B cell (primary cell): Measurements from ENCODE around the gene RIPOR2. TPM values are rescaled to one million over a fixed set of nuclear protein-coding genes. Genes with fewer than 3 reads are reported as not detected.

Experiments
- ATAC-seq: fragments of 200-7000 bp; cut with Tn5 transposase; one replicate; pipeline ENCODE4 v1.10.0; 2021; ENCODE audit warnings: low read depth, mild to moderate bottlenecking, moderate number of reproducible peaks, moderate library complexity
- CTCF ChIA-PET: fragments of 350-600 bp; sonication (Branson Sonifier 250); formaldehyde crosslinking; loops from one replicate; lab custom pipeline; 2021; ENCODE audit warnings: antibody characterized with exemption, inconsistent platforms; lab: Charles Lee
- POLR2A ChIA-PET: fragments of 350-600 bp; sonication (Branson Sonifier 250); formaldehyde crosslinking; loops from one replicate; lab custom pipeline; 2021; ENCODE audit warnings: antibody characterized with exemption; lab: Charles Lee
- DNase-seq: peaks from one replicate; pipeline ENCODE4 v3.0.0; 2013
- H2AFZ ChIP-seq: 2 replicates; pipeline ENCODE4 v1.6.1; 2012; ENCODE audit warnings: mild to moderate bottlenecking, low read depth, low read length; ENCODE audit not compliant: insufficient read depth, poor library complexity, severe bottlenecking
- H3K27ac ChIP-seq, 2 donors: 1 replicate in 1 of 2; 2 replicates in 1 of 2; pipeline ENCODE4 v1.5.1; 2012 to 2013; ENCODE audit warnings: low read length in 2 of 2, mild to moderate bottlenecking in 2 of 2, moderate library complexity in 1 of 2
- H3K27me3 ChIP-seq, 4 experiments: fragments of 200-600 bp in 1 of 4; sonication (generic) in 1 of 4; replicated peaks in 1 of 4; 1 replicate in 2 of 4; 2 replicates in 2 of 4; pipeline versions ENCODE4 v1.6.1 to v1.7.0; 2013 to 2016; ENCODE audit warnings: low read length in 3 of 4, mild to moderate bottlenecking in 2 of 4, mixed read lengths in 1 of 4, moderate library complexity in 1 of 4; ENCODE audit not compliant: insufficient read depth in 4 of 4, control insufficient read depth in 3 of 4; ENCODE audit errors: control extremely low read depth in 1 of 4
- H3K36me3 ChIP-seq, 2 experiments: replicated peaks in 1 of 2; 1 replicate in 1 of 2; 2 replicates in 1 of 2; pipeline versions ENCODE4 v1.6.1 to v1.7.1; 2013; ENCODE audit warnings: low read length in 1 of 2; ENCODE audit not compliant: insufficient read depth in 2 of 2, control insufficient read depth in 1 of 2; ENCODE audit errors: control extremely low read depth in 1 of 2, extremely low read depth in 1 of 2
- H3K4me1 ChIP-seq, 2 donors: fragments of 200-600 bp in 1 of 2; sonication (generic) in 1 of 2; 1 replicate in 1 of 2; 2 replicates in 1 of 2; pipeline versions ENCODE4 v1.5.1 to v1.6.1; 2013 to 2017; ENCODE audit warnings: low read length in 2 of 2; ENCODE audit not compliant: control insufficient read depth in 2 of 2, insufficient read depth in 2 of 2
- H3K4me2 ChIP-seq: replicated peaks from 2 replicates; pipeline ENCODE3; 2012; ENCODE audit warnings: mild to moderate bottlenecking, low read depth, low read length; ENCODE audit not compliant: poor library complexity, severe bottlenecking
- H3K4me3 ChIP-seq, 5 experiments: fragments of 200-600 bp in 1 of 5; sonication (generic) in 1 of 5; 1 replicate in 3 of 5; 2 replicates in 2 of 5; pipeline versions ENCODE4 v1.5.1 to v1.7.0; 2011 to 2016; ENCODE audit warnings: low read length in 4 of 5, mild to moderate bottlenecking in 4 of 5, low read depth in 2 of 5, control low read depth in 1 of 5, moderate library complexity in 1 of 5; ENCODE audit not compliant: insufficient read depth in 1 of 5; ENCODE audit errors: control extremely low read depth in 1 of 5, extremely low read depth in 1 of 5
- H3K79me2 ChIP-seq: fragments of 200-600 bp; sonication (generic); one replicate; pipeline ENCODE4 v1.6.0; 2016; ENCODE audit warnings: low read length; ENCODE audit not compliant: control insufficient read depth, insufficient read depth
- H3K9ac ChIP-seq: fragments of 200-600 bp; sonication (generic); 2 replicates; pipeline ENCODE4 v1.6.1; 2017; ENCODE audit warnings: mild to moderate bottlenecking, low read length, moderate library complexity
- H3K9me3 ChIP-seq, 3 donors: one replicate each; pipeline versions ENCODE4 v1.6.1 to v1.7.1; 2013; ENCODE audit warnings: low read length in 2 of 3; ENCODE audit not compliant: control insufficient read depth in 2 of 3, insufficient read depth in 1 of 3; ENCODE audit errors: control extremely low read depth in 1 of 3
- H4K20me1 ChIP-seq: 2 replicates; pipeline ENCODE4 v1.6.0; 2012; ENCODE audit warnings: mild to moderate bottlenecking, low read length; ENCODE audit not compliant: insufficient read depth, control insufficient read depth, poor library complexity, severe bottlenecking
- H3K27ac Mint-ChIP-seq: one replicate; pipeline ENCODE4 v1.8.0; 2021; ENCODE audit warnings: mixed read lengths
- H3K27me3 Mint-ChIP-seq: one replicate; pipeline ENCODE4 v1.8.0; 2021; ENCODE audit warnings: mixed read lengths
- H3K4me1 Mint-ChIP-seq: one replicate; pipeline ENCODE4 v1.8.0; 2021; ENCODE audit warnings: mixed read lengths
- H3K4me3 Mint-ChIP-seq: one replicate; pipeline ENCODE4 v1.8.0; 2021; ENCODE audit warnings: mixed read lengths
- H3K9me3 Mint-ChIP-seq: one replicate; pipeline ENCODE4 v1.8.0; 2022; ENCODE audit warnings: mixed read lengths; ENCODE audit not compliant: insufficient read depth
- EZH2 ChIP-seq: IDR thresholded peaks from 2 replicates; pipeline ENCODE4 v1.6.1; 2012; ENCODE audit warnings: borderline replicate concordance, low read depth, mild to moderate bottlenecking, moderate library complexity, low read length; ENCODE audit not compliant: insufficient read depth, poor library complexity, severe bottlenecking
- WGBS: methylation state at CpG from one replicate; pipeline ENCODE4 v1.1.5; 2013; ENCODE audit warnings: missing lambda C conversion rate; ENCODE audit not compliant: insufficient coverage; 5-methylcytosine and 5-hydroxymethylcytosine counted together
- intact Hi-C: fragments of 100-400 bp; cut with micrococcal nuclease; formaldehyde crosslinking; loops from one replicate; pipeline ENCODE4 v1.10.0; 2022
- polyA plus RNA-seq: library from polyadenylated mRNA; depleted of rRNA; stranded (reverse); fragments of >200 nt; gene quantifications from 2 replicates; pipeline ENCODE4 v1.2.3, GENCODE V29; 2012
- total RNA-seq, 2 donors: library from RNA; stranded (reverse); fragments of 120-200 nt in 1 of 2; gene quantifications; 1 replicate in 1 of 2; 2 replicates in 1 of 2; pipeline versions ENCODE4 v1.2.3 to v1.2.4, GENCODE V29; 2013 to 2022
- TF ChIP-seq, protein P1 (sequence below): fragments of 200-600 bp; IDR thresholded peaks from one replicate; pipeline ENCODE4 v1.8.0; 2022; ENCODE audit warnings: antibody characterized with exemption, mild to moderate bottlenecking

RIPOR2 gene
- total and polyA plus RNA-seq, 2 donors (not counting 1 experiment from before 2014, with no cell fraction given) = 300 to 430 TPM

DNA sequence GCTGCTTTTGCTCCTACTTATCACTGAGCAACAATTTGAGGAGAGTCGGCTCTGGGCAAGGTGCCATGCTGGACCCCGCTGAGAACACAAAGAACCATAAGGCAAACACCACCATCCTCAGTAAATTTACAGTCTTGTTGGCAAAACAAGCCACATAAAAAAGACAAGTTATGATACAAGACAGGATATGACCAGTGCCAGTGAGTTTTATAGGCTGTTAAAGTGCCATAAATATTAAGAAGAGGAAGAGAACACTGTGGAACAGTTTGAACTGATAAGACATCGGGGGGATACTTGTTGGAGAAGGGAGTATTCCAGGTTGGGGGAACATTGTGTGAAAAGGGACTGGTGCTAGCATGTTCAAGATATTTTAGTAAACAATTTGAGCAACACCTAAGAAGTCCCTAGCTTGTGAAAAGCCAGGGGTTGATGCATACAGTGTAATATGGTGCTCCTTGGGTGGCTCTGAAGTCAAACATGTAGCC, 25.3 kb upstream of the RIPOR2 start:
- Histone ChIP-seq H3K4me1 (peaks cover 63 to 69% of the 10 kb centered on the region in 2 donors), H3K4me3 (peak overlapping the region in 1 of 5 experiments; percentile 13), H3K9ac (peak overlapping the region; percentile 32), H3K27me3 (no peaks in the 10 kb centered on the region), H3K27ac (peak overlapping the region in 1 of 2 donors; percentile 45), H4K20me1 (no peaks in the 10 kb centered on the region), H3K4me2 (peak overlapping the region; percentile 30), H3K9me3 (peaks cover 0 to 9% (median 4%) of the 10 kb centered on the region in 3 donors), H2AFZ (peak overlapping the region; percentile 70), H3K79me2 (peaks cover 90% of the 10 kb centered on the region), H3K36me3 (no peaks in the 10 kb centered on the region)
- ChIA-PET POLR2A (interaction anchor here (1.2 kb wide), 1 partner anchor 25 kb away, joined by 5 read pairs; the partner anchor contains the start of gene RIPOR2), CTCF (interaction anchor here (1.4 to 4.0 kb wide), 4 partner anchors 12 to 30 kb away, joined by 3 to 22 read pairs (median 12); partner anchors contain the start of gene RIPOR2)
- H3K9me3 Mint-ChIP-seq = no peaks in the 10 kb centered on the region
- peak overlapping the region; percentile 88 for H3K27ac Mint-ChIP-seq
- no peaks in the 10 kb centered on the region for H3K27me3 Mint-ChIP-seq
- ATAC-seq (no peak), DNase-seq (no peak)
- H3K4me3 Mint-ChIP-seq = peak overlapping the region; percentile 68
- WGBS = 44% methylated on average over 1 of the region's 3 CpGs
- H3K4me1 Mint-ChIP-seq = peaks cover 74% of the 10 kb centered on the region
- intact Hi-C loops = no loop called here
- TF ChIP-seq EZH2 = no peak
- TF ChIP-seq, protein P1, sequence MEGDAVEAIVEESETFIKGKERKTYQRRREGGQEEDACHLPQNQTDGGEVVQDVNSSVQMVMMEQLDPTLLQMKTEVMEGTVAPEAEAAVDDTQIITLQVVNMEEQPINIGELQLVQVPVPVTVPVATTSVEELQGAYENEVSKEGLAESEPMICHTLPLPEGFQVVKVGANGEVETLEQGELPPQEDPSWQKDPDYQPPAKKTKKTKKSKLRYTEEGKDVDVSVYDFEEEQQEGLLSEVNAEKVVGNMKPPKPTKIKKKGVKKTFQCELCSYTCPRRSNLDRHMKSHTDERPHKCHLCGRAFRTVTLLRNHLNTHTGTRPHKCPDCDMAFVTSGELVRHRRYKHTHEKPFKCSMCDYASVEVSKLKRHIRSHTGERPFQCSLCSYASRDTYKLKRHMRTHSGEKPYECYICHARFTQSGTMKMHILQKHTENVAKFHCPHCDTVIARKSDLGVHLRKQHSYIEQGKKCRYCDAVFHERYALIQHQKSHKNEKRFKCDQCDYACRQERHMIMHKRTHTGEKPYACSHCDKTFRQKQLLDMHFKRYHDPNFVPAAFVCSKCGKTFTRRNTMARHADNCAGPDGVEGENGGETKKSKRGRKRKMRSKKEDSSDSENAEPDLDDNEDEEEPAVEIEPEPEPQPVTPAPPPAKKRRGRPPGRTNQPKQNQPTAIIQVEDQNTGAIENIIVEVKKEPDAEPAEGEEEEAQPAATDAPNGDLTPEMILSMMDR = no peak

DNA sequence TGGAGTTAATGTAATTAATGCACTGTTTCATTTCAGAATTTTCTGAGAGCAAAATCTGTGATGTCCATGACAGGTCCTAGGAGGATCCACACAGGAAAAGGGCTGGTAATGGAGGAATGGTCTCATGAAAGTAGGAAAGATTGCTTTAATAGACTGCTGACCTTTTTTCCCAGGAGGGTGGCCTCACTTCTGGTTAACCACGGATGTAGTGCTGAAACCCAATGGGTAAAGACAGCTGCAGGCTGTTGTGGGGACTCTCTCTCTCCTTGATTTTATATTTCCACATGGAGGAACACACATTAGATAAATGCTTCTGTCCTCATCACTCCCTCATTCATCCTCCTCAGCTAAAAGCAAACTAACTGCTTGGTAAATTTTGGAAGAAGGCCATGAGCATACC, 23.6 kb upstream of the RIPOR2 start:
- peaks cover 0 to 9% (median 4%) of the 10 kb centered on the region in 3 donors for H3K9me3 ChIP-seq
- H3K4me3 ChIP-seq = no peak overlapping the region
- H3K9me3 Mint-ChIP-seq = no peaks in the 10 kb centered on the region
- H3K27me3 ChIP-seq = no peaks in the 10 kb centered on the region
- H3K27ac Mint-ChIP-seq = peak overlapping the region; percentile 76
- ChIA-PET POLR2A (no interaction called here), CTCF (interaction anchor here (4.4 kb wide), 1 partner anchor 25 kb away, joined by 26 read pairs; the partner anchor contains the start of gene RIPOR2)
- no peaks in the 10 kb centered on the region for H4K20me1 ChIP-seq
- ATAC-seq = no peak
- H3K79me2 ChIP-seq = peaks cover 86% of the 10 kb centered on the region
- DNase-seq = no peak
- peak overlapping the region; percentile 54 for H3K4me3 Mint-ChIP-seq
- peaks cover 76% of the 10 kb centered on the region for H3K4me1 Mint-ChIP-seq
- intact Hi-C loops = no loop called here
- peak overlapping the region; percentile 2 for H2AFZ ChIP-seq
- no peak overlapping the region for H3K27ac ChIP-seq
- peaks cover 73 to 78% of the 10 kb centered on the region in 2 donors for H3K4me1 ChIP-seq
- H3K4me2 ChIP-seq = peak overlapping the region; percentile 24
- no peak overlapping the region for H3K9ac ChIP-seq
- no CpG with 5 or more reads among the region's 1 CpG for WGBS
- TF ChIP-seq, protein P1 = no peak
- H3K36me3 ChIP-seq = no peaks in the 10 kb centered on the region
- no peaks in the 10 kb centered on the region for H3K27me3 Mint-ChIP-seq
